ENCODE measurements around the gene DDI1. TPM values are rescaled to one million over a fixed set of nuclear protein-coding genes. Genes with fewer than 3 reads are reported as not detected.

DDI1 gene
- total RNA-seq, result not detected
- long read RNA-seq, result 0 reads

GRCh38 chr11:104036588-104036987 is at the start of gene DDI1:
Gene DDI1, plus strand, starts transcription at chr11:104036640. Its CDS starts 183 bp downstream, at chr11:104036823.
- DNase-seq (ENCODE audit: low spot score), result no peak
- intact Hi-C loops (cut with DNase I), result no loop called here

GRCh38 chr11:103987629-103988594 is 48.5 kb upstream of the DDI1 start:
- no peak for DNase-seq (ENCODE audit: low spot score)

DNA sequence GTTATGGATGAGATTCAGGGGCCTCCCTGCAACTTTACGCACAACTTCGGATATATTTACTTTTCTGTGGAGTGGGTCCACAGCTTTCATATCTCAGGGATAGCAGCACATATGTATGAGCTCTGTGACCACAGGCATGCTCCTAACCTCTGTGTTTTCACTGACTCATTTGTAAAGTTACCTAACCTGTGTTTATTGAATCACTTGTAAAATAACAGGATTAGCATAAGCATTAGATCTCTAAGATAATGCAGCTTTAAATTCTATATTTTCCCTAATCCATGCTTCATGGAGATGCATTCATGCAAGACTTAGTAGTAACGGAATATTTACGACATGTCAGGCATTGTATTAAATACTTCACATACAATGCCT is 47.9 kb upstream of the DDI1 start:
- DNase-seq (ENCODE audit: low spot score), result no peak
- intact Hi-C loops (cut with DNase I), result no loop called here

More at GRCh38 chr11:103987629-103988594, 48.5 kb upstream of the DDI1 start:
- intact Hi-C loops (cut with DNase I), result no loop called here

DNA sequence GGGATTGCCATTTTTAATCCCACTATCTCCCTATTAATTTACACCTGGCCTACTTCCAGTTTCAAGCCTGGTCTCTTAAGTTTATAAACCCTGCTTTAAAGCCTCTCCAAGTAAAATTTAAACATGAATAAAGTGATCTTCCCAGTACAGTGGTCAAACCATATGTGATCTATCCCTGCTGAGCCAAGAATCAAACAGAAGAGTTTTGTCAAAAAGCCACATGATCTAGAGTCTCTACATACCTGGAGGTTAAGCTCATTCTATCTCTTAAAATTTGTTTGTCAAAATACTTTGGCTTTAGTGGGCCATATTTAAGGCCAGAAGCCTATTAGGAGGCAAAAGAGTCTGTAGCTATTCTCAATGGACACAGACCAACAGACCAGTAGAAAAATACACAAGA is 42.9 kb upstream of the DDI1 start:
- intact Hi-C loops (cut with DNase I), result no loop called here
- no peak for DNase-seq (ENCODE audit: low spot score)

- intact Hi-C loops (cut with DNase I), result no loop called here
- no peak for DNase-seq (ENCODE audit: low spot score)
These were observed 42.3 kb upstream of the DDI1 start for GRCh38 chr11:103994094-103994493.

DNA sequence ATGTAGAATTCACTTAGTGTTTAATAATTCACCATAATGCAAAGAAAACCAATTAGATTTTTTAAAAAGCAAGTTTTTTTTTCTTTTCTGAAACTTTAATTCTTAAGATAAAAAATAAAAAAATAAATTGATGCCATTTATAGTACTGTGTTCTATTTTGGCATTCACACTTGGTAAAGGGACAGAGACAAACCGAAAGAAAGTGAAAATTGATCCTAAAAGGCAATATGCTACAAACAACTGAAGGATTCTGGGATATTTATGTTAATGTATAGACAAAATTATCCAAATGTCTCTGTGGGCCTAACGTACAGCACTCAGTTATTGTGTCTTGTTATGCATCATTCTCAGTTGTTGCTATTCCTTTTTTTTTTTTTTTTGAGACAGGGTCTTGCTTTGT is 41.9 kb upstream of the DDI1 start:
- DNase-seq (ENCODE audit: low spot score), result no peak

DNA sequence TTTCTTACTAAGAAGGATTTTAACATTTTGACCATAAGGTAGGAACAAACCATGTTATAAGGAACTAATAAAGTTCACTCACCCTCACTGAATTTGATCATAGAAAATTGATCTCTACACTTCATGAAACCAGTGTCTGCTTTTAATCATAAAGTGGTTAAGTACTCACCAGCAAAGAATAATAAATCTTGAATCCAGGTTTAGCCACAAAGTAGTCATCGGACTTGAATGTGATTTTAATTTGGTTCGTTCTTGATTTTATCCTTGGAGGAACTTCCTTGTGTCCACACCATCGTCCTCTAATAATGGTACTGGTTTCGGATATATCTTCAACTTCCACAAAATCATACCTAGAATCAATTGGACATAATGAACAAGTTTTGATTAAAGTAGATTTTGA is 40.5 kb upstream of the DDI1 start:
- intact Hi-C loops (cut with DNase I), result no loop called here
- DNase-seq (ENCODE audit: low spot score), result no peak

More for the DNA sequence above, 41.9 kb upstream of the DDI1 start:
- intact Hi-C loops (cut with DNase I), result no loop called here

DNA sequence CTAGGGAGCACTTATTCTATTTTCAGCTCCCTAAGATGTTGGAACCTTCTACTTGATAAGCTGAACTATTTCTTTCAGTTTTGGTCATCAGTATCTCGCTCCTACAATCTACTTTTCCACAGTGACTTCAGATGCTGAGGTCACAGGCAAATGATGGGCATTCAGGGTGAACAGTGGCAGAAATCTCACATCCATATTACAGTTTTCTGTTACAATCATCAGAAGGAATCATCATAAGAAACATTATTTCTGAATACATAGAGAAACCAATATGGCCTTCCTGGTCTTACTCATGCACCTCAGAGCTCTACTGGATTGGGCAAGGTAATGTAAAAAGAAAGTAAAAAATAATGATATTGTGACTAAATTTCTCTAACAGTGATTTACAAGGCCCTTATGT is 39.4 kb upstream of the DDI1 start:
- intact Hi-C loops (cut with DNase I), result no loop called here
- DNase-seq (ENCODE audit: low spot score), result no peak

- intact Hi-C loops (cut with DNase I), result no loop called here
- no peak for DNase-seq (ENCODE audit: low spot score)
These were observed 37.5 kb upstream of the DDI1 start for GRCh38 chr11:103998826-103999508.

- intact Hi-C loops (cut with DNase I), result loop anchor here (10.0 kb wide), 1 partner anchor 56 kb away; no protein-coding TSS in a partner anchor
- DNase-seq (ENCODE audit: low spot score), result no peak
These were observed 35.6 kb upstream of the DDI1 start for GRCh38 chr11:104000798-104001197.

GRCh38 chr11:104001561-104002056 is 34.8 kb upstream of the DDI1 start:
- no peak for DNase-seq (ENCODE audit: low spot score)
- intact Hi-C loops (cut with DNase I), result loop anchor here (10.0 kb wide), 1 partner anchor 57 kb away; no protein-coding TSS in a partner anchor

DNA sequence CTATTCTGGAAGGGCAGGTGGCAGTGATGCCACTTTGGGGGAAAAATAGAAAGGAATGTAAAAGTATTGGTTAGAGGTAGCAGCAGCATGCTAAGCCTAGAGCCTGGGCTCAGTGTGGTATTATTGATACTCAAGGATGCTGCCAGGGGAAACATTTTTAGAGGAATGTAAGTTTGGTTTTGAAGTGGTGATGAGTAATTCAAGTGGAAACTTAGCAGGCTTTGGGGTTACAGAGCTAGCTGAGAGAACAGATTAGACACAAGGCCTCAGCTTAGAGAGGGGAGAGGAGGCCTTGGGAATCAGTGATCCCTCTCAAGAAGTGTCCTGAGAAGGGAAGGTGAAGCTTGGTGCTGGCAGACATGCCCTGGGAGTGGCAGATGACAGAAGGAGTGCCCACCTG is 32.9 kb upstream of the DDI1 start:
- intact Hi-C loops (cut with DNase I), result loop anchor here (10.0 kb wide), 1 partner anchor 59 kb away; no protein-coding TSS in a partner anchor

GRCh38 chr11:104005234-104005855 is 31.1 kb upstream of the DDI1 start:
- no peak for DNase-seq (ENCODE audit: low spot score)
- intact Hi-C loops (cut with DNase I), result loop anchor here (10.0 kb wide), 1 partner anchor 61 kb away; no protein-coding TSS in a partner anchor

More for the DNA sequence above, 32.9 kb upstream of the DDI1 start:
- no peak for DNase-seq (ENCODE audit: low spot score)

- no peak for DNase-seq (ENCODE audit: low spot score)
- intact Hi-C loops (cut with DNase I), result loop anchor here (10.0 kb wide), 1 partner anchor 65 kb away; no protein-coding TSS in a partner anchor
These were observed 26.7 kb upstream of the DDI1 start for GRCh38 chr11:104009744-104010143.

- intact Hi-C loops (cut with DNase I), result no loop called here
- no peak for DNase-seq (ENCODE audit: low spot score)
These were observed 25.4 kb upstream of the DDI1 start for GRCh38 chr11:104011044-104011443.

- intact Hi-C loops (cut with DNase I), result no loop called here
- DNase-seq (ENCODE audit: low spot score), result no peak
These were observed 20.6 kb upstream of the DDI1 start for GRCh38 chr11:104015649-104016415.

GRCh38 chr11:104024572-104024971 is 11.9 kb upstream of the DDI1 start:
- no peak for DNase-seq (ENCODE audit: low spot score)
- intact Hi-C loops (cut with DNase I), result no loop called here

DNA sequence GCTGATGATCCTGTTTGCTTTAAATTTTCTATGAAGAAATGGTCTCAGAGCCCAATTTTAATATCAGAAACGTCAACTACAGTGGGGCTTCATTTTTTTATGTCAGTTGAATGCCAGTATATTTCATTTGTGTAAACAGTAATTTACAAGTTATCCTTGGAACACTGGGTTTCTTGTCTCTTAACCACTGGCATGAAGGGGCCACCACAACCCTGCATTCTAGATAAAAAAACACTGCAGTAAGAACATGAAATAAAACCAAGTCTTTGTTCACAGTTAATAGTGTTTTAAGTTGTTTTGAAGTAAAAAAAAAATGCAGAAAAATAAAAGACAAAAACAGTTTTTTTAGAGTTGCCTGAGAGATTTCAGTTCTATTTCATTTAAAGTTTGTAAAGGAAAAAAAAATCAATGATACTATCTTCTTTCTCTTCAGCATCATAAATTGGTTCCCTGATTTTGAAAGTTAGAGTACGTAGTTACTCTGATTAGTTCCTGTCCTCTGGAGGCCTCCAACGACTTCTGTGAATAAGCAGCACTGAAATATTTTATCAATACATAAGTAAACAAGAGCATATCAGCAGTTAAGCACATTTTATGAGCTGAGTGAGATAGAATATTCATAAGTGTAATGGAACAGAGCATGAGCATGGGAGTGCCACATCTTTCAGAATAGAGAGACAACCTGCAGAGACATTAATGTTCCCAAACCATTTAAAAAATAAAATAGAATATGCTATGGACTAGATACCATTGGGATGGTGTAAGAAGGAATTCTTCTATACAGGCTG is 7.8 kb upstream of the DDI1 start:
- intact Hi-C loops (cut with DNase I), result no loop called here
- DNase-seq (ENCODE audit: low spot score), result no peak
